ENCODE data around the gene CATSPERD.

DNA sequence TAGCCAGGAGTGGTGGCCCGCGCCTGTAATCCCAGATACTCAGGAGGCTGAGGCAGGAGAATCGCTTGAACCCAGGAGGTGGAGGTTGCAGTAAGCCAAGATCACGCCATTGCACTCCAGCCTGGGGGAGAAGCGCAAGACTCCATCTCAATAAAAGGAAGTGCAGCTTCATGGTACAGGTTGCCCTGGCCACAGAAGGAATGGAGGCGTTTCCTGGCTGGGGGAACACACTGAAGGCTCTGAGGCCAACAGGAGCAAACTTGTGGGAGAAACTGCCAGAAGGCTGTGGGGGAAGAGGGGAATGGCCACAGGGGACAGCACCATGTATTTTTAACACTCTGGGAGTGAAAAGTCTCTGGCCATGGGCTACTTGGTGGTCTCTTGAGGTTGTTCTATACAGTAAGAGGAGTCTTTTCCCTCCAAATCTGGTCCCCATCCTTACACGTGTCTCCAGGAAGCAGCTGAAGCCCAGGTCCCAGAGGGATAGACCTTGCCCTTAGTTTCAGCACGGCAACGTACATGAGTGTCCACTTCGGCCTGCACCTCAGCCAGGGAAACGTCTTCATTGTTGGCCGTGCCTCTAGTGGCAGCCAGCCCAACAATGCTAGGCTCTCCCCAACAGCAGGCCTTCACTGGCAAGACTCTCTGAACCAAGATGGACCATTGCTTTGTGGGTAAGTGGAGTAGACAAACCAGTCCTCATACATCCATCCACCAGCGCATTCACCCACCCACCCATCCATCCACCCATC lies 47.6 kb upstream of the CATSPERD start:
- TF ChIP-seq, protein P1, sequence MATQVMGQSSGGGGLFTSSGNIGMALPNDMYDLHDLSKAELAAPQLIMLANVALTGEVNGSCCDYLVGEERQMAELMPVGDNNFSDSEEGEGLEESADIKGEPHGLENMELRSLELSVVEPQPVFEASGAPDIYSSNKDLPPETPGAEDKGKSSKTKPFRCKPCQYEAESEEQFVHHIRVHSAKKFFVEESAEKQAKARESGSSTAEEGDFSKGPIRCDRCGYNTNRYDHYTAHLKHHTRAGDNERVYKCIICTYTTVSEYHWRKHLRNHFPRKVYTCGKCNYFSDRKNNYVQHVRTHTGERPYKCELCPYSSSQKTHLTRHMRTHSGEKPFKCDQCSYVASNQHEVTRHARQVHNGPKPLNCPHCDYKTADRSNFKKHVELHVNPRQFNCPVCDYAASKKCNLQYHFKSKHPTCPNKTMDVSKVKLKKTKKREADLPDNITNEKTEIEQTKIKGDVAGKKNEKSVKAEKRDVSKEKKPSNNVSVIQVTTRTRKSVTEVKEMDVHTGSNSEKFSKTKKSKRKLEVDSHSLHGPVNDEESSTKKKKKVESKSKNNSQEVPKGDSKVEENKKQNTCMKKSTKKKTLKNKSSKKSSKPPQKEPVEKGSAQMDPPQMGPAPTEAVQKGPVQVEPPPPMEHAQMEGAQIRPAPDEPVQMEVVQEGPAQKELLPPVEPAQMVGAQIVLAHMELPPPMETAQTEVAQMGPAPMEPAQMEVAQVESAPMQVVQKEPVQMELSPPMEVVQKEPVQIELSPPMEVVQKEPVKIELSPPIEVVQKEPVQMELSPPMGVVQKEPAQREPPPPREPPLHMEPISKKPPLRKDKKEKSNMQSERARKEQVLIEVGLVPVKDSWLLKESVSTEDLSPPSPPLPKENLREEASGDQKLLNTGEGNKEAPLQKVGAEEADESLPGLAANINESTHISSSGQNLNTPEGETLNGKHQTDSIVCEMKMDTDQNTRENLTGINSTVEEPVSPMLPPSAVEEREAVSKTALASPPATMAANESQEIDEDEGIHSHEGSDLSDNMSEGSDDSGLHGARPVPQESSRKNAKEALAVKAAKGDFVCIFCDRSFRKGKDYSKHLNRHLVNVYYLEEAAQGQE (IDR thresholded peaks at IDR 0.05; ENCODE audit: low read depth) = no peak
- TF ChIP-seq EGR1 (IDR thresholded peaks at IDR 0.05) = no peak
- no peak for TF ChIP-seq CEBPB (IDR thresholded peaks at IDR 0.05)
- no peak for TF ChIP-seq CREB1 (IDR thresholded peaks at IDR 0.05; ENCODE audit: low read depth)
- TF ChIP-seq EP300 (IDR thresholded peaks at IDR 0.05; ENCODE audit: borderline replicate concordance) = no peak
- TF ChIP-seq NFIC (IDR thresholded peaks at IDR 0.05) = no peak
- no peak for TF ChIP-seq FOXM1 (IDR thresholded peaks at IDR 0.05; ENCODE audit: borderline replicate concordance, low read depth)
- TF ChIP-seq YY1 (IDR thresholded peaks at IDR 0.05; ENCODE audit: low read depth) = no peak
- no peak for TF ChIP-seq TAF1 (IDR thresholded peaks at IDR 0.05; ENCODE audit: low read depth)
- no peak for TF ChIP-seq RAD21 (IDR thresholded peaks at IDR 0.05; ENCODE audit: low read depth)
- no peak for TF ChIP-seq TCF12 (IDR thresholded peaks at IDR 0.05; ENCODE audit: low read depth)
- TF ChIP-seq, protein P2, sequence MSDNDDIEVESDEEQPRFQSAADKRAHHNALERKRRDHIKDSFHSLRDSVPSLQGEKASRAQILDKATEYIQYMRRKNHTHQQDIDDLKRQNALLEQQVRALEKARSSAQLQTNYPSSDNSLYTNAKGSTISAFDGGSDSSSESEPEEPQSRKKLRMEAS (IDR thresholded peaks at IDR 0.05) = no peak
- TF ChIP-seq, protein P3, sequence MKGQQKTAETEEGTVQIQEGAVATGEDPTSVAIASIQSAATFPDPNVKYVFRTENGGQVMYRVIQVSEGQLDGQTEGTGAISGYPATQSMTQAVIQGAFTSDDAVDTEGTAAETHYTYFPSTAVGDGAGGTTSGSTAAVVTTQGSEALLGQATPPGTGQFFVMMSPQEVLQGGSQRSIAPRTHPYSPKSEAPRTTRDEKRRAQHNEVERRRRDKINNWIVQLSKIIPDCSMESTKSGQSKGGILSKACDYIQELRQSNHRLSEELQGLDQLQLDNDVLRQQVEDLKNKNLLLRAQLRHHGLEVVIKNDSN (IDR thresholded peaks at IDR 0.05) = no peak
